H1 (cell line): Measurements from ENCODE around the gene IQSEC3. TPM values are rescaled to one million over a fixed set of nuclear protein-coding genes. Genes with fewer than 3 reads are reported as not detected.

Experiments used
- CTCF ChIA-PET: fragments of 300-600 bp; sonication (Branson Sonifier 250); formaldehyde crosslinking; loops from one replicate; lab custom pipeline; 2021; ENCODE audit not compliant: partially characterized antibody; lab: Charles Lee
- POLR2A ChIA-PET: fragments of 300-600 bp; sonication (Branson Sonifier 250); formaldehyde crosslinking; loops from one replicate; lab custom pipeline; 2021; ENCODE audit warnings: inconsistent platforms; ENCODE audit not compliant: partially characterized antibody; lab: Charles Lee
- DNase-seq, 2 experiments: peaks; one replicate each; pipeline versions ENCODE4 v3.0.0 to v3.0.0-alpha.2; 2010 to 2022; ENCODE audit warnings: low spot score in 2 of 2, low read depth in 1 of 2, mixed read lengths in 1 of 2
- FAIRE-seq: peaks from 2 replicates; lab custom pipeline; 2011; peaks lifted over from hg19 to GRCh38; lab: Jason Lieb, UNC
- H2AFZ ChIP-seq: 2 replicates; pipeline ENCODE4 v1.8.1; 2012; ENCODE audit warnings: low read length, inconsistent platforms
- H2AK5ac ChIP-seq: 2 replicates; pipeline ENCODE4 v1.6.1; 2013; ENCODE audit warnings: low read depth, low read length
- H2BK120ac ChIP-seq: replicated peaks from 2 replicates; pipeline ENCODE3; 2013; ENCODE audit warnings: low read depth, low read length, inconsistent platforms
- H2BK12ac ChIP-seq: 2 replicates; pipeline ENCODE4 v1.6.1; 2013; ENCODE audit warnings: low read depth, low read length
- H2BK15ac ChIP-seq: 2 replicates; pipeline ENCODE4 v1.6.1; 2013; ENCODE audit warnings: low read length
- H2BK20ac ChIP-seq: 2 replicates; pipeline ENCODE4 v1.6.1; 2013; ENCODE audit warnings: low read length
- H2BK5ac ChIP-seq: 2 replicates; pipeline ENCODE4 v1.6.1; 2013; ENCODE audit warnings: low read depth, low read length
- H3K14ac ChIP-seq: 2 replicates; pipeline ENCODE4 v1.6.1; 2013; ENCODE audit warnings: inconsistent platforms; ENCODE audit not compliant: insufficient read length
- H3K18ac ChIP-seq: 2 replicates; pipeline ENCODE4 v1.6.1; 2013; ENCODE audit warnings: low read length; ENCODE audit errors: extremely low read depth
- H3K23ac ChIP-seq: 2 replicates; pipeline ENCODE4 v1.6.1; 2013; ENCODE audit warnings: inconsistent platforms; ENCODE audit not compliant: insufficient read length
- H3K23me2 ChIP-seq: 2 replicates; pipeline ENCODE4 v1.6.1; 2013; ENCODE audit warnings: low read depth, low read length
- H3K27ac ChIP-seq: 2 replicates; pipeline ENCODE4 v1.6.1; 2011; ENCODE audit warnings: low read depth, low read length, inconsistent platforms
- H3K27me3 ChIP-seq, 4 experiments: replicated peaks in 1 of 4; 1 replicate in 1 of 4; 2 replicates in 3 of 4; pipeline versions ENCODE4 v1.6.1 to v1.8.1; 2011 to 2013; ENCODE audit warnings: low read length in 3 of 4, mild to moderate bottlenecking in 3 of 4, inconsistent platforms in 2 of 4, mixed read lengths in 2 of 4, moderate library complexity in 1 of 4; ENCODE audit not compliant: control insufficient read depth in 3 of 4, insufficient read depth in 3 of 4; ENCODE audit errors: extremely low read depth in 1 of 4
- H3K36me3 ChIP-seq, 4 experiments: 2 replicates each; pipeline versions ENCODE4 v1.6.1 to v1.8.1; 2011 to 2013; ENCODE audit warnings: mild to moderate bottlenecking in 4 of 4, low read length in 3 of 4, moderate library complexity in 2 of 4, control low read depth in 1 of 4, inconsistent platforms in 1 of 4; ENCODE audit not compliant: insufficient read depth in 4 of 4, control insufficient read depth in 2 of 4
- H3K4ac ChIP-seq: replicated peaks from 2 replicates; pipeline ENCODE3; 2013; ENCODE audit warnings: low read length, low read depth, mixed read lengths, inconsistent platforms; ENCODE audit not compliant: insufficient read length
- H3K4me1 ChIP-seq, 4 experiments: replicated peaks in 1 of 4; 1 replicate in 1 of 4; 2 replicates in 3 of 4; pipeline versions ENCODE4 v1.6.1 to v1.8.1; 2011 to 2013; ENCODE audit warnings: low read length in 3 of 4, inconsistent platforms in 2 of 4, mixed read lengths in 1 of 4; ENCODE audit not compliant: insufficient read depth in 4 of 4, control insufficient read depth in 3 of 4
- H3K4me2 ChIP-seq, 2 experiments: 2 replicates each; pipeline versions ENCODE4 v1.6.1 to v1.8.1; 2011 to 2013; ENCODE audit warnings: low read depth in 2 of 2, low read length in 2 of 2, control low read depth in 1 of 2, inconsistent platforms in 1 of 2, mild to moderate bottlenecking in 1 of 2; ENCODE audit not compliant: insufficient read depth in 1 of 2
- H3K4me3 ChIP-seq, 4 experiments: fragments of 200-600, 300-600 bp in 1 of 4; sonication (generic), shearing (Covaris generic), sonication (Bioruptor Twin) in 1 of 4; 2 replicates each; pipeline versions ENCODE4 v1.5.1 to v1.8.1; 2011 to 2016; ENCODE audit warnings: low read length in 4 of 4, low read depth in 3 of 4, control low read depth in 2 of 4, inconsistent platforms in 2 of 4, mild to moderate bottlenecking in 2 of 4, mixed read lengths in 1 of 4, moderate library complexity in 1 of 4; ENCODE audit not compliant: insufficient read depth in 2 of 4; ENCODE audit errors: extremely low read depth in 1 of 4
- H3K56ac ChIP-seq: replicated peaks from 2 replicates; pipeline ENCODE3; 2013; ENCODE audit warnings: low read depth, mild to moderate bottlenecking, mixed read lengths, low read length, inconsistent platforms; ENCODE audit not compliant: insufficient read length
- H3K79me1 ChIP-seq: 2 replicates; pipeline ENCODE4 v1.6.1; 2013; ENCODE audit warnings: low read depth, low read length, control low read depth
- H3K79me2 ChIP-seq, 2 experiments: 2 replicates each; pipeline versions ENCODE4 v1.6.1 to v1.8.1; 2012 to 2013; ENCODE audit warnings: low read length in 2 of 2, mild to moderate bottlenecking in 2 of 2, inconsistent platforms in 1 of 2; ENCODE audit not compliant: insufficient read depth in 2 of 2, control insufficient read depth in 1 of 2
- H3K9ac ChIP-seq, 4 experiments: replicated peaks in 1 of 4; 1 replicate in 1 of 4; 2 replicates in 3 of 4; pipeline versions ENCODE4 v1.6.1 to v1.8.1; 2011 to 2013; ENCODE audit warnings: low read depth in 3 of 4, low read length in 3 of 4, control low read depth in 2 of 4, mild to moderate bottlenecking in 2 of 4, moderate library complexity in 2 of 4, inconsistent platforms in 1 of 4; ENCODE audit errors: extremely low read depth in 1 of 4
- H3K9me3 ChIP-seq, 2 experiments: 2 replicates each; pipeline versions ENCODE4 v1.6.1 to v1.8.1; 2012 to 2013; ENCODE audit warnings: mild to moderate bottlenecking in 2 of 2, moderate library complexity in 2 of 2, control low read depth in 1 of 2, inconsistent platforms in 1 of 2, low read depth in 1 of 2, low read length in 1 of 2, mixed read lengths in 1 of 2; ENCODE audit not compliant: insufficient read depth in 2 of 2
- H4K20me1 ChIP-seq, 2 experiments: replicated peaks in 1 of 2; 2 replicates each; pipeline versions ENCODE3 to v1.8.1; 2011 to 2013; ENCODE audit warnings: inconsistent platforms in 2 of 2, low read length in 2 of 2, mild to moderate bottlenecking in 1 of 2; ENCODE audit not compliant: insufficient read depth in 2 of 2, control insufficient read depth in 1 of 2
- H4K5ac ChIP-seq: 2 replicates; pipeline ENCODE4 v1.6.1; 2013; ENCODE audit warnings: low read length, low read depth, mixed read lengths, inconsistent platforms; ENCODE audit not compliant: insufficient read length
- H4K8ac ChIP-seq: 2 replicates; pipeline ENCODE4 v1.8.0; 2013; ENCODE audit warnings: mild to moderate bottlenecking, moderate library complexity, low read length, inconsistent platforms; ENCODE audit not compliant: insufficient read depth; ENCODE audit errors: extremely low read depth
- H4K91ac ChIP-seq: replicated peaks from 2 replicates; pipeline ENCODE3; 2013; ENCODE audit warnings: low read length, mixed read lengths, inconsistent platforms; ENCODE audit not compliant: insufficient read length
- BRCA1 ChIP-seq: IDR thresholded peaks from 2 replicates; pipeline ENCODE4 v1.6.1; 2012; ENCODE audit warnings: low read depth, low read length, improper control_type of control experiment
- EGR1 ChIP-seq: IDR thresholded peaks from 2 replicates; pipeline ENCODE4 v1.6.1; 2011; ENCODE audit warnings: low read depth, low read length, borderline replicate concordance
- FOSL1 ChIP-seq: IDR thresholded peaks from 2 replicates; pipeline ENCODE4 v1.6.1; 2011; ENCODE audit warnings: mild to moderate bottlenecking, low read depth, low read length, moderate library complexity; ENCODE audit not compliant: insufficient read depth
- JUN ChIP-seq: IDR thresholded peaks from 2 replicates; pipeline ENCODE4 v1.6.1; 2011; ENCODE audit warnings: low read depth, mild to moderate bottlenecking, improper control_type of control experiment, low read length
- KDM4A ChIP-seq: IDR thresholded peaks from one replicate; pipeline ENCODE4 v1.7.1; 2012; ENCODE audit warnings: low read depth, mild to moderate bottlenecking, moderate library complexity, low read length, inconsistent platforms; ENCODE audit not compliant: severe bottlenecking
- RXRA ChIP-seq: IDR thresholded peaks from 2 replicates; pipeline ENCODE4 v1.6.1; 2011; ENCODE audit warnings: low read depth, mild to moderate bottlenecking, low read length, moderate library complexity; ENCODE audit not compliant: insufficient read depth
- SP4 ChIP-seq: IDR thresholded peaks from 2 replicates; pipeline ENCODE4 v1.6.1; 2012; ENCODE audit warnings: low read length, inconsistent platforms
- TEAD4 ChIP-seq: IDR thresholded peaks from 2 replicates; pipeline ENCODE4 v1.6.1; 2012; ENCODE audit warnings: low read depth, low read length, inconsistent platforms, mixed read lengths
- WGBS, 2 experiments: shearing (Covaris generic) in 1 of 2; methylation state at CpG; one replicate each; pipeline versions ENCODE4 v1.1.6 to v1.1.7; 2013 to 2015; ENCODE audit warnings: low lambda C conversion rate in 2 of 2, mixed read lengths in 2 of 2, inconsistent platforms in 1 of 2, low coverage in 1 of 2, missing lambda C conversion rate in 1 of 2; ENCODE audit not compliant: insufficient replicate concordance in 2 of 2, insufficient coverage in 1 of 2, insufficient read length in 1 of 2; ENCODE audit errors: extremely low coverage in 1 of 2, missing lambda C conversion rate in 1 of 2; 5-methylcytosine and 5-hydroxymethylcytosine counted together
- polyA plus RNA-seq, 7 experiments: library from polyadenylated mRNA; depleted of rRNA in 3 of 7; stranded (reverse) in 5 of 7; unstranded in 2 of 7; fragments of >200 nt in 5 of 7; fragments of 200-250 nt in 2 of 7; gene quantifications; 1 replicate in 5 of 7; 2 replicates in 1 of 7; 4 replicates in 1 of 7; pipeline versions ENCODE4 v1.2.1 to v1.2.3, GENCODE V29; 2011 to 2013; ENCODE audit warnings: missing spikeins in 2 of 7, mixed read lengths in 2 of 7
- total RNA-seq: library from RNA; stranded (reverse); fragmentation: NEBNext Ultra II Directional; extraction: Animal tissue kit (Norgen Biotek cat#: 25700); gene quantifications from 2 replicates; pipeline ENCODE4 v1.2.1, GENCODE V29; 2021

IQSEC3 gene
- total and polyA plus RNA-seq, 2 of the 8 experiments (the other 6 are each of a cell fraction or from before 2014, with no cell fraction given) = 1.2 to 3.1 TPM

DNA sequence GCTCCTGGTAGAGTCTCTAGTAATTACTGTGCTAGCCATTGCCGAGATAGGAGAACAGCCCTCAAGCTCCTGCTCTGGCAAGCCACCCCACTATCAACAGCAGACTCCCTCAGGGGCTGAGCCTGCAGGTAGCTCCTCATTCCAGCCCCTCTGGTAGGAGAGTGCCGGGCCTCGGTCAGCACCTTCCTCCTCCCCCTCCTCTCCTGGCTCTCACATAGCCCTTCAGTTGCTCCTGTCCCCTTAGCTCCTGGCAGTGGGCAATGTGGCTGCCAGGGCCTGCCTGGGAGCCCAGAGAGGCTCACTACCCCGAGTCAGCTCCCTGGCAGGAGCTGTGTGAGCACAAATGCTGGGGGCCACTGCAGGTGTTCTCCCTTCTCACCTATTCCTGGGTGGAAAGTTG, 52.0 kb downstream of the IQSEC3 start:
- Histone ChIP-seq H4K8ac (no peak overlapping the region), H2BK12ac (no peak overlapping the region), H3K27me3 (no peaks in the 10 kb centered on the region), H3K23me2 (no peaks in the 10 kb centered on the region), H2BK20ac (no peak overlapping the region), H2BK120ac (no peak overlapping the region), H3K4ac (no peak overlapping the region), H4K20me1 (no peaks in the 10 kb centered on the region), H3K14ac (no peak overlapping the region), H3K4me2 (no peak overlapping the region), H3K18ac (no peak overlapping the region), H3K9ac (no peak overlapping the region), H2AK5ac (no peak overlapping the region), H3K4me1 (no peaks in the 10 kb centered on the region; a peak in 1 of 7 replicates), H3K27ac (no peak overlapping the region), H4K91ac (no peak overlapping the region), H2BK15ac (no peak overlapping the region), H3K79me1 (no peaks in the 10 kb centered on the region), H2BK5ac (0 out of 2 replicates have a peak overlapping the region, but pooled peaks have one; percentile 2), H4K5ac (no peak overlapping the region), H3K9me3 (no peaks in the 10 kb centered on the region), H3K36me3 (no peaks in the 10 kb centered on the region), H3K79me2 (no peaks in the 10 kb centered on the region), H3K23ac (no peak overlapping the region), H3K56ac (no peak overlapping the region), H2AFZ (no peak overlapping the region), H3K4me3 (no peak overlapping the region)
- 83% methylated on average over 4 of the region's 4 CpGs; no CpG with 5 or more reads in 1 of the 2 experiments for WGBS, 2 experiments
- TF ChIP-seq BRCA1 (no peak), SP4 (no peak), FOSL1 (no peak), KDM4A (no peak), EGR1 (no peak), TEAD4 (no peak), JUN (no peak), RXRA (no peak)
- ChIA-PET POLR2A (interaction anchor here (0.6 to 2.8 kb wide), 4 partner anchors 11 to 35 kb away, joined by 3 to 7 read pairs (median 5); no protein-coding TSS in a partner anchor), CTCF (interaction anchor here (0.9 to 5.6 kb wide), 11 partner anchors 9 to 101 kb away, joined by 3 to 36 read pairs (median 6); no protein-coding TSS in a partner anchor)
- no peak for FAIRE-seq
- no peak for DNase-seq
